ENCODE data around the gene AHCY.
"Not testable (repeated sequence)": the region's sequence is repeated elsewhere in the genome, so short reads cannot be mapped to it uniquely, and the experiment has no call there.

Gene AHCY

DNA sequence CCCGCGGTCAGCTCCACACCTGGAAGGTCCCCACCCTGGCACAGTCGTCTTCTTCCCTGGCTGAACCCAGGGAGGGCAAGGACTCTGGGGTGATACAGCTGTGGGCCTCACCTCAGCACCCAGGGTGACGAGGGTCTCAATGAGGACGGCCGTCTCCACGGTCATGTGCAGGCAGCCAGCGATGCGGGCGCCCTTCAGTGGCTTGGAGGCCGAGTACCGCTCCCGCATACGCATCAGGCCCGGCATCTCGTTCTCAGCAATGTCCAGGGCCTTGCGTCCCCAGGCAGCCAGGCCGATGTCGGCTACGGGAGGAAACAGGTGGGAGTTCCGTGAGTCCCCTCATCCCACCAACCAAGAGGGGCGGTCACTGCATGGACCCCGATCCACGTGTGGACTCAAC is 7.9 kb downstream of the AHCY start:
- DNase-seq: no peak

GRCh38 chr20:34294563-34294962 is 8.6 kb downstream of the AHCY start:
- no peak for DNase-seq

DNA sequence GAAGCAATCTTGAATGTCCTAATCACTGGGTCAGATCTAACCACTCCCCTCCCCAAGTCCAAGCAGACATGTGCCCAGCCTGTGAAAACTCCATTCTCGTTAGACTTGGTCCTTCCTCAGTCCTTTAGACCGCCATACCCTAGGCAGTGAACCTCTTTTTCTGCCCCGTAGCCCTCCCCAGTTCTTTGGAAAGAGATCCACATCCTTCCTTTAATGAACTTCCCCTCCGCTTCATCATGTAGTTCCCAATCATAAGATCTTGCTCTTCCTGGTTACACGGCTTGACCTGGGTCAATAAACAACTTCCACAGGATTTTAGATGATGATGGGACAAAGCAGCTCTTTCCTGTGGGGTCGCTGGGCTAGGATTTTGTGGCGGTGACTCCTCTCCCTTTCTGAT is 9.6 kb downstream of the AHCY start:
- DNase-seq: no peak

- DNase-seq: no peak
Observed at GRCh38 chr20:34293119-34293518, 10.0 kb downstream of the AHCY start.

DNA sequence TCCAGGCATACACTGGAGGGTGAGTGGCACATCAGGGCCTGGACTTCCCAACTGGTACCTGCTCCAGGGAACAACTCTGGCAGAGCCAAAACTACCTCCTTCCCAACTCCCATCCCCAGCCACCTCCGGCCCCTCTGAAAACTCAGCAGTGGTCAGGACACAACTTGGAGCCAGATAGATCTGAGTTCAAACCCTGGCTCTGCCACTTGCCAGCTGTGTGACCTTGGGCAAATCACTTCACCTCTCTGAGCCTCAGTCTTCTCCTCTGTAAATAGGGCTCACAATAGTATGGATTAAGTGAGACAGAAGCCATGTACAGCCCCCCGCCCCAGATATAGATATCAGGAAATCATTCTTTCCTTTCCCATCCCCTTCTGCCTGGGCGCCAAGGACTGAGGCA is 10.7 kb downstream of the AHCY start:
- no peak for DNase-seq

DNA sequence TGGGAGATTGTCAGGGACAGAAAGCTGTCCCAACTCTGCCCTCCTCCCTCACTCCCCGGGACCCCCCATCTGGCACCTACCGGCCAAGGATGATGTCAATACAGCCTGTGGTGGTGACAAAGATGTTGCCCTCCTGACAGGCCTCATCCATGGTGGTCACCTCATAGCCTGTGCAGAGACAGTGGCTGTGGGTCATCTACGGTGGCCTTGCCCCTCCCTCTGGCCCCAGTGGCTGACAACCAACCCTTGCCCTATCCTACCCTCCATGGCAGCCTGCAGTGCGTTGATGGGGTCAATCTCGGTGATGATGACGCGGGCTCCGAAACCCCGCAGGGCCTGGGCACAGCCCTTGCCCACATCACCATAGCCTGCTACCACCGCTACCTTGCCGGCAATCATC is 12.7 kb downstream of the AHCY start:
- no peak for DNase-seq

DNA sequence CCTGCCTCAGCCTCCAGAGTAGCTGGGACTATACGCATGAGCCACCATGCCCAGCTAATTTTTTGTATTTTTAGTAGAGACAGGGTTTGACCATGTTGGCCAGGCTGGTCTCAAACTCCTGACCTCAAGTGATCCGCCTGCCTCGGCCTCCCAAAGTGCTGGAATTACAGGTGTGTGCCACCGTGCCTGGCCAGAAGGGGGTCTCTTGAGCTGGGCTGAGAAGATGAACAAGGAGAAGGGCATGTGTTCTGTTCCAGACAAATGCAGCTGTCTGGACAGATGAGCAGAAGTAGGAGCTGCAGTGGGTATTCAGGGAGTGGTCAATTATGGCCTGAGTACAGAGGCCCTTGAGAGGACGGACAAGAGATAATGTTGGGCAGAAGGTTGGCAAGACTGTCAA is 15.7 kb downstream of the AHCY start:
- not testable (repeated sequence) for DNase-seq

- DNase-seq: no peak
Observed at GRCh38 chr20:34285450-34285849, 17.7 kb downstream of the AHCY start.

DNA sequence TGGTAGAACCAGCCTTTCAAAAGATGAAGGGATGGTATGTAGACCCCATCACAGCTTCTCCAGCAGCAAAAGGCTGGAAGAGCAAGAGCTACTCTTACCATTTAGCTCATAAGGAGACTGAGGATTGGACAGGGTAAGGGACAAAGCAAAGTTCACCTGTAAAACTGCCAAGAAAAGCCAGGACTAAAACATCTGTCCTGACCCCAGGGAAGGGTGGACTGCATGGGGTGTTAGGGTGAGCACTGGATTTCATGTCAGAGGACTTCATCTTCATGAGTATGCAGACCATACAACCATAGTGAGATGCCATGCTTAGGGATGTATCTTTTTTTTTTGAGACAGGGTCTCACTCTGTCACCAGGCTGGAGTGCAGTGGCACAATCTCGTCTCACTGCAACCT is 19.3 kb downstream of the AHCY start:
- DNase-seq: no peak

DNA sequence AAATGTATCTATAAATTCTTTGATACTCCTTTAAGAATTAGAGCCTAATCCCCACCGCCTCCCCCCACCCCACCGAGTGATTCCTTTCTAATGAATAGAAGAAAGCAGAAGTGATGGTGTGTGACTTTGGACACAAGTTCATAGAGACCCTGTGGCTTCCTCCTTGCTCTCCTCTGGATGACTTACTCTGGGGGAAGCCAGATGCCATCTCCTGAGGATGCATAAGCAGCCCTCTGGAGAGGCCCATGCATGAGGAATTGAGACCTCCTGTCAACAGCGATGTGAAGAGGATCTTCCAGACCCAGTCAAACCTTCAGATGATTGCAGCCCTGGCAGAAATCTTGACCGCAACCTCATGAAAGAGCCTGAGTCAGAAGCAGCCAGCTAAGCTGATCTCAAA is 21.1 kb downstream of the AHCY start:
- DNase-seq: no peak

GRCh38 chr20:34281177-34281576 is 22.0 kb downstream of the AHCY start:
- no peak for DNase-seq

DNA sequence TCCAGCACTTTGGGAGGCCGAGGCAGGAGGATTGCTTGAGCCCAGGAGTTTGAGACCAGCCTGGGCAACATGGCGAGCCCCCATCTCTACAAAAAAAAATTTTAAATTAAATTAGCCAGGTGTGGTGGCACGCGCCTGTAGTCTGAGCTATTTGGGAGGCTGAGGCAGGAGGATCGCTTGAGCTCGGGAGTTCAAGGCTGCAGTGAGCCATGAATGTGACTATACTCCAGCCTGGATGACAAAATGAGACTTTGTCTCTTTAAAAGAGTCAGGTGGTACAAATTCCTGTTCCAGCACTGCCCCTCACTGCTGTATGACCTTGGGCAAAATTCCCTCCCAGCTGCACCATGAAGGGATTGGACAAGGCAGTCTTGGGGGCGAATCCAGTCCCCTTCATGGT is 28.5 kb downstream of the AHCY start:
- no peak for DNase-seq

GRCh38 chr20:34271956-34272355 is 31.2 kb downstream of the AHCY start:
- DNase-seq: no peak

DNA sequence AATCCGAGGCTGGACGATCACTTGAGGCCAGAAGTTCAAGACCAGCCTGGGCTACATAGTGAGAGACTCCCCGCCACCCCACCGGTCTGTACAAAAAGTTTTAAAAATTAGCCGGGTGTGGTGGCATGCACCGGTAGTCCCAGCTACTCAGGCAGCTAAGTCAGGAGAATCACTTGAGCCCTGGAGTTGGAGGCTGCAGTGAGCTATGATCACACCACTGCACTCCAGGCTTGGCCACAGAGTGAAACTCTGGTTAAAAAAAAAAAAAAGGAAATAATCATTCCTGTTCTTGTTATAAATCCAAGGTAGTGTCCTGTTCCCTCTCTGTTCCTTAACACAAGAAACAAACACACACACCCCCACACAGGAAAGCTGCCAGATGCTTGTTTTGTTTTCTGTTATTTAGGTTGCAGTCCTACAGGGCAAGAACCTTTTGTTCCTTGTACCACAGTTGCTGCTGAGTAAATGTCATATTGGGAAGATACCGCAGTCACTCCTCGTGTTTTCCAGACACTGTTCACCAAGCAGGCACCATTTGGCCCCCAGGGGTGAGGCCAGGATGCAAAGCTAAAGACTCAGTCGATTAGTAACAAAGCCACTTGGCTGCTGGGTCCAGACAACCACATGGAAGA is 33.0 kb downstream of the AHCY start:
- DNase-seq: no peak

DNA sequence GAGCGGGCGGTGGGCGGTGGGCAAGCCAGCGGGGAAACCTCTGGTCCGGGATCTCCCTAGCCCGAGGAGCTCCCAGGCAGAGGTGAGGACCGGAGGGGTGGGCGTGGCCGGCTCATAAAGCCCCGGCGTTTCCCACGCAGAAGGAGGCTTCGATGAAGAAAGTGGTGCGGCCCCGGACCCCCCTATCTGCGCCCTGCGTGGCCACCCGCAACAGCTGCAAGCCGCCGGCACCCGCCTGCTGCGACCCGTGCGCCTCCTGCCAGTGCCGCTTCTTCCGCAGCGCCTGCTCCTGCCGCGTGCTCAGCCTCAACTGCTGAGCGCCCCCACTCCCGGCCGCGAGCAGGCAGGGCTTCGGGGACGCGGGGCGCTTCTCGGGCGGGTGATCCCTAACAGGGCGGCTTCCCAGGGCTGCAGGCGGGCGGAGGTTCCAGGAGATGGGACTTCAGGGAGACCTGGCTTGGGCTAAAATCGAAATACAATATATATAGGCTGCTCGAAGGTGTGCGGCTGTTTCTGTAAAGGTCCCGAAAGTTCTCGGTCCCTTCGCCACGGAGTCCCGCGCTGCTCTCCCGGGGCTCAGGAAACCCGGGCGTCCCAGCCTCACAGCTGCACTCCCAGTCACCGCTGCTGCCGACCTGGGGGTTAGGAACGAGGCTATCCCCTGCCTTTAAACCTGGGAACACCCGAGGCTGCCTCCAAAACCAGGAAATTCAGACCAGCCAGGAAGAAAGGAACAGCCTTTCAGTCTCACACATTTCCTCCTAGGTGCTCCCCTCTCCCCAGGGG is 34.1 kb downstream of the AHCY start:
- DNase-seq: no peak

DNA sequence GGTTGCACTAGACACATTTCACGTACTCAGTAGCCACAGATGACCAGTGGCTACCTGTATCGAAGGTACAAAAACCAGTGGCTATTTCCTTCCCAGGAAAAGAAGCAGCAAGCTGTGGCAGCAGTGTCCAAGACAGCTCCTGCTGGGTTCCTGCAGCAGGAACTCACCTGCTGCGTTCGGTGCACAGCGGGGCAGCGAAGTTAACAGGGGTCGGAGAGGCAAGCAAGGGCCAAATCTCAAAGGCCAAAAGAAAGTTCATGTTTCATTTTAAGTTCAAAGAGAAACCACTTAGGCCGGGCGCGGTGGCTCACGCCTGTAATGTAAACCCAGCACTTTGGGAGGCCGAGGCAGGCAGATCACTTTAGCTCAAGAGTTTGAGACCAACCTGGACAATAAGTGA is 35.0 kb downstream of the AHCY start:
- DNase-seq: no peak

GRCh38 chr20:34264141-34264540 is 39.0 kb downstream of the AHCY start:
- no peak for DNase-seq

- not testable (repeated sequence) for DNase-seq
Observed at GRCh38 chr20:34263468-34263867, 39.7 kb downstream of the AHCY start.

DNA sequence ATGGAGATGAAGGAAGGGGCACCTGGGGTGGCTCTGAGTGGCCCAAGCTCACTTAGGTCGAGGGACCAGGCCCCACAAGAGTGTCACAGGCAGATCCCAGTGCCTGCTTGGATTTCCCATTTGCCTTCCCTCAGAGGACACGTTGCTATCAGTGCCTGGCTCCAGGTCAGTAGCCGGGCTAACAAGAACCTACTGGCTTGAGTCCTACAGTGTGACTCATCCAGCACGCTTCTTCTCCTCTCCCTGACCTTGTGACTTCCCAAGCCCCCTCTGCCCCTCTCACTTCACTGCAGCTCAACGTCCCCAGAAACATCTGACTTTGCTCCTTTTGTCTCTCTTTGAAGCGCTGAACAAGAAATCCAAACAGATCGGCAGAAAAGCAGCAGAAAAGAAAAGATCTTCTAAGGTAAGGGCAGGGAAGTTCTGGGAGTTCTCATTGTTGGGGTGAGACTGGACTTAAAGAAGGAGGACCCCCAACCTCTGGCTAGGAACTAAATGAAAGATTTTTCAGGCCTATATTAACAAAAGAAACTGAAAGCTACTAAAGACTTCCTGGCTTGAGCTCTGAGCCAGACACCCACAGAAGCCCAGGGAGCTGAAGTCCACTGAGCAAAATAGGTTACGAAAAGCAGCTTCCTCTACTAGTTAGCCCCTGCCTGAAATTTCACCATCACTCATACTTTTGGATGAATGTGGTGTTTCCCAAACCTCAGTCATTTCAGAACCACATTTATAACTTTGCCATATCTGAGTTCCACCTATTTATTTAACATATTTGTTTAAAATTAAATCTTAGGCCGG is 40.5 kb downstream of the AHCY start:
- no peak for DNase-seq

DNA sequence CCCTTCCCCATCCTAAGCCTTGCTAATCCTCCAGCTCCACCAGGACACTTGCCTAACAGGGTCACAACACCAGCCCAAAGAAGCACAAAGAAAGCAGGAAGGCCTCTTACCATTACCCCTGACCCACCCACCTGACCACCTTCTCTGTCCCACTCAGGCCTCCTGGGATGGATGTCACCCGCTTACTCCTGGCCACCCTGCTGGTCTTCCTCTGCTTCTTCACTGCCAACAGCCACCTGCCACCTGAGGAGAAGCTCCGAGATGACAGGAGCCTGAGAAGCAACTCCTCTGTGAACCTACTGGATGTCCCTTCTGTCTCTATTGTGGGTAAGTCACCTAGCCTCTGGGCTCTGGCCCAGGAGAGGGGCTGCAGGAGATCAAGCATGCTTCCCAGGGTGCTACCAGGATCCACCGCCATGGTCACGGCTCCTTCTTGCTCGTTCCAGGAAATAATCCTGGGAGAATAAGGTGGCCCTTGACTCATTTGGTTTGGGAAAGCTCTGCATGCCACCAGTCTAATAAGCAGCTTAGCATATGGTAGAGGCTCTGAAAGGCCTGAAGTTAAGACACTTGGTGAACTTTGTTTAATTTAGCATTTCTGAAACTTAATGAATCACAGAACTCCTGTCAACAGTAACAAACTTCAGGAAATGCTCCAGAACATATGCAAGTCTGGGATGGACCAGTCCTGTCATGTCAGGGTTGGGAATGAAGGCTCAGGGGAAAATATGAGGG is 42.8 kb downstream of the AHCY start:
- DNase-seq: no peak

DNA sequence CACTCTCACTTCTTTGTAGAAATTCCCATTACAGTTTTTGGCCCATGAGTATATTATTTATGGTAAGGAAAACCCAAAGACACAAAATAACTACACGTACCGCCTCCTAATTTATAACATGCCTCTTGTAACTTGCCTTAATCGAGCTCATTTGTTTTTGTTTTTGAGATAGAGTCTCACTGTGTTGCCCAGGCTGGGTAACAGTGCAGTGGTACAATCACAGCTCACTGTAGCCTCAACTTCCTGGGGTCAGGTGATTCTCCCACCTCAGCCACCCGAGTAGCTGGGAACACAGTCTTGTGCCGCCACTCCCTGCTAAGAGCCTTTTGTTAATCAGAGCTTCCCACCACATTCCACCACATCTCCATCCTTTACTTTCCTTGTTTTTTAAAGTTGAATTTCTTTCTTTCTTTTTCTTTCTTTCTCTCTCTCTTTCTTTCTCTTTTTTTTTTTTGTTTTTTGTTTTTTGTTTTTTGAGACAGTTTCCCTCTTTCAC is 46.5 kb downstream of the AHCY start:
- no peak for DNase-seq

DNA sequence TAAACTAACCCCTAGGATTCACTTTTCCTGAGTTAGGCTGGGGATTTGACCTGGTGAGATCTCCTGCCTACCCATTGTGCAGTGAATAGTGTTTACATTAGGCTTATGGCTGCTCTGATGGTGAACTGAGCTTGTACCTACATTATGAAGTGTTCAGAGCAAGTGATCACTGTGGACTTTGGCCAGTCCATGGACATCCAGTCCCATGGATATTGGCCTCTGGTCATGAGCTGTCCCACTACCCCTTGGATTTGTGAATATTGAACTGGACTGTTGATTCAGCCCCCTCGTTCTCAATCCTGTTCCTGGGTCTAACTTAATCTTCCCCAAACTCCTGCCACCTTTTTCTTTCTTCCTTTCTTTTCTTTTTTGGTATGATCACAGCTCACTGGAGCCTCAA is 48.2 kb downstream of the AHCY start:
- no peak for DNase-seq

GRCh38 chr20:34252431-34253086 is 50.6 kb downstream of the AHCY start:
- not testable (repeated sequence) for DNase-seq
